ENCODE measurements around the gene N4BP2L1.
"Not testable (repeated sequence)": the region's sequence is repeated elsewhere in the genome, so short reads cannot be mapped to it uniquely, and the experiment has no call there.

N4BP2L1 gene

GRCh38 chr13:32385410-32385809 lies 42.5 kb downstream of the N4BP2L1 start:
- DNase-seq = no peak

GRCh38 chr13:32384702-32385101 lies 43.2 kb downstream of the N4BP2L1 start:
- no peak for DNase-seq

GRCh38 chr13:32383836-32384618 lies 43.9 kb downstream of the N4BP2L1 start:
- DNase-seq = no peak

- DNase-seq = peak; percentile 69
Measured at GRCh38 chr13:32381539-32381938, 46.4 kb downstream of the N4BP2L1 start.

GRCh38 chr13:32378012-32378411 lies 49.9 kb downstream of the N4BP2L1 start:
- no peak for DNase-seq

GRCh38 chr13:32376642-32377415 lies 51.1 kb downstream of the N4BP2L1 start:
- DNase-seq = no peak

- DNase-seq = no peak
Measured at GRCh38 chr13:32370805-32371204, 57.1 kb downstream of the N4BP2L1 start.

- no peak for DNase-seq
Measured at GRCh38 chr13:32362574-32362973, 65.4 kb downstream of the N4BP2L1 start.

- not testable (repeated sequence) for DNase-seq
Measured at GRCh38 chr13:32355935-32356334, 72.0 kb downstream of the N4BP2L1 start.

- DNase-seq = no peak
Measured at GRCh38 chr13:32354040-32354439, 73.9 kb downstream of the N4BP2L1 start.

- not testable (repeated sequence) for DNase-seq
Measured at GRCh38 chr13:32350839-32351441, 77.0 kb downstream of the N4BP2L1 start.

All from NCI-H748 treated with DMSO at 0.1 percent for 48 hours (cell line).